ENCODE measurements around the gene CCT8L2. TPM values are rescaled to one million over a fixed set of nuclear protein-coding genes. Genes with fewer than 3 reads are reported as not detected.
"Not testable (repeated sequence)": the region's sequence is repeated elsewhere in the genome, so short reads cannot be mapped to it uniquely, and the experiment has no call there.

CCT8L2 gene
- total RNA-seq, 1 donor from 2014 or later: not detected

DNA sequence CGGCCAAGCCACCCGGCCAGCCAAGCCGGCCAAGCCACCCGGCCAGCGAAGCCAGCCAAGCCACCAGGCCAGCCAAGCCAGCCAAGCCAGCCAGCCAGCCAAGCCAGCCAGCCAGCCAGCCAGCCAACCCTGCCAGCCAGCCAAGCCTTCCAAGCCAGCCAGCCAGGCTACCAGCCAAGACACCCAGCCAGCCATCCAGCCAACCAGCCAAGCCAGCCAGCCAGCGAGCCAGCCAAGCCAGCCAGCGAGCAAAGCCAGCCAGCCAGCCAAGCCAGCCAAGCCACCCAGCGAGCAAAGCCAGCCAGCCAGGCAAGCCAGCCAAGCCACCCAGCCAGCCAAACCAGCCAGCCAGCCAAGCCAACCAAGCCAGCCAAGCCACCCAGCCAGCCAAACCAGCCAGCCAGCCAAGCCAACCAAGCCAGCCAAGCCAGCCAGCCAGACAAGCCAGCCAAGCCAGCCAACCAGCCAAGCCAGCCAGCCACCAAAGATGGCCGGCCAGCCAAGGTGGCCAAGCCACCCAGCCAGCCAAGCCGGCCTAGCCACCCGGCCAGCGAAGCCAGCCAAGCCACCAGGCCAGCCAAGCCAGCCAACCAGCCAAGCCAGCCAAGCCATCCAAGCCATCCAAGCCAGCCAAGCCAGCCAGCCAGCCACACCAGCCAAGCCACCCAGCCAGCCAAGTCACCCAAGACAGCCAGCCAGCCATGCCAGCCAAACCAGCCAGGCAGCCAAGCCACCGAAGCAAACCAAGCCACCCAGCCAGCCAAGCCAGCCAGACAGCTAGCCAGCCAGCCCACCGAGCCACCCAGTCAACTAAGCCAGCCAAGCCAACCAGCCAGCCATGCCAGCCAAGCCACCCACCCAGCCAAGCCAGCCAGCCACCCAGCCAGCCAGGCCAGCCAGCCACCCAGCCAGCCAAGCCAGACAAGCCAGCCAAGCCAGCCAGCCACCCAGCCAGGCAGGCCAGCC is 28.8 kb downstream of the CCT8L2 start:
- DNase-seq (ENCODE audit: low read depth): no peak
- H3K4me3 ChIP-seq (ENCODE audit: low read depth, low read length): no peak overlapping the region
- TF ChIP-seq, protein P1, sequence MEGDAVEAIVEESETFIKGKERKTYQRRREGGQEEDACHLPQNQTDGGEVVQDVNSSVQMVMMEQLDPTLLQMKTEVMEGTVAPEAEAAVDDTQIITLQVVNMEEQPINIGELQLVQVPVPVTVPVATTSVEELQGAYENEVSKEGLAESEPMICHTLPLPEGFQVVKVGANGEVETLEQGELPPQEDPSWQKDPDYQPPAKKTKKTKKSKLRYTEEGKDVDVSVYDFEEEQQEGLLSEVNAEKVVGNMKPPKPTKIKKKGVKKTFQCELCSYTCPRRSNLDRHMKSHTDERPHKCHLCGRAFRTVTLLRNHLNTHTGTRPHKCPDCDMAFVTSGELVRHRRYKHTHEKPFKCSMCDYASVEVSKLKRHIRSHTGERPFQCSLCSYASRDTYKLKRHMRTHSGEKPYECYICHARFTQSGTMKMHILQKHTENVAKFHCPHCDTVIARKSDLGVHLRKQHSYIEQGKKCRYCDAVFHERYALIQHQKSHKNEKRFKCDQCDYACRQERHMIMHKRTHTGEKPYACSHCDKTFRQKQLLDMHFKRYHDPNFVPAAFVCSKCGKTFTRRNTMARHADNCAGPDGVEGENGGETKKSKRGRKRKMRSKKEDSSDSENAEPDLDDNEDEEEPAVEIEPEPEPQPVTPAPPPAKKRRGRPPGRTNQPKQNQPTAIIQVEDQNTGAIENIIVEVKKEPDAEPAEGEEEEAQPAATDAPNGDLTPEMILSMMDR (conservative IDR thresholded peaks at IDR 0.05; ENCODE audit: low read depth, low read length): no peak

DNA sequence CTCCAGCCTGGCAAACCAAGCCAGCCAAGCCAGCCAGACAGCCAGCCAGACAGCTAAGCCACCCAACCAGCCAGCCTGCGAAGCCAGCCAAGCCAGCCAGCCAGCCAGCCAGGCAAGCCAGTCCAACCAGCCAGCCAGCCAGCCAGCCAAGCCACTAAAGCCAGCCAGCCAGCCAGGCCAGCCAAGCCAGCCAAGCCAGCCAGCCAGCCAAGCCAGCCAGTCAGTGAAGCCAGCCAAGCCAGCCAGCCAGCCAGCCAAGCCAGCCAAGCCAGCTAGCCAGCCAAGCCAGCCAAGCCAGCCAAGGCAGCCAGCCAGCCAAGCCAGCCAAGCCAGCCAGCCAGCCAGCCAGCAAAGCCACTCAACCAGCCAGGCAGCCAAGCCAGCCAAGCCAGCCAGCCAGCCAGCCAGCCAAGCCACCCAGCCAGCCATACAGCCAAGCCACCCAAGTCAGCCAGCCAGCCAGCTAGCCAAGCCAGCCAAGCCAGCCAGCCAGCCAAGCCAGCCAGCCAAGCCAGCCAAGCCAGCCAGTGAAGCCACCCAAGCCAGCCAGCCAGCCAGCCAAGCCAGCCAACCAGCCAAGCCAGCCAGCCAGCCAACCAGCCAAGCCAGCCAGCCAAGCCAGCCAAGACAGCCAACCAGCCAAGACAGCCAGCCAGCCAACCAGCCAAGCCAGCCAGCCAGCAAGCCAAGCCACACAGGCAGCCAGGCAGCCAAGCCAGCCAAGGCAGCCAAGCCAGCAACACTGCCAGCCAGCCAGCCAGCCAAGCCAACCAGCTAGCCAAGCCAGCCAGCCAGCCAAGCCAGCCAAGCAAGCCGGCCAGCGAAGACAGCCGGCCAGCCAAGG is 29.7 kb downstream of the CCT8L2 start:
- DNase-seq (ENCODE audit: low read depth): no peak
- H3K4me3 ChIP-seq (ENCODE audit: low read depth, low read length): no peak overlapping the region
- TF ChIP-seq, protein P1 (conservative IDR thresholded peaks at IDR 0.05; ENCODE audit: low read depth, low read length): no peak

DNA sequence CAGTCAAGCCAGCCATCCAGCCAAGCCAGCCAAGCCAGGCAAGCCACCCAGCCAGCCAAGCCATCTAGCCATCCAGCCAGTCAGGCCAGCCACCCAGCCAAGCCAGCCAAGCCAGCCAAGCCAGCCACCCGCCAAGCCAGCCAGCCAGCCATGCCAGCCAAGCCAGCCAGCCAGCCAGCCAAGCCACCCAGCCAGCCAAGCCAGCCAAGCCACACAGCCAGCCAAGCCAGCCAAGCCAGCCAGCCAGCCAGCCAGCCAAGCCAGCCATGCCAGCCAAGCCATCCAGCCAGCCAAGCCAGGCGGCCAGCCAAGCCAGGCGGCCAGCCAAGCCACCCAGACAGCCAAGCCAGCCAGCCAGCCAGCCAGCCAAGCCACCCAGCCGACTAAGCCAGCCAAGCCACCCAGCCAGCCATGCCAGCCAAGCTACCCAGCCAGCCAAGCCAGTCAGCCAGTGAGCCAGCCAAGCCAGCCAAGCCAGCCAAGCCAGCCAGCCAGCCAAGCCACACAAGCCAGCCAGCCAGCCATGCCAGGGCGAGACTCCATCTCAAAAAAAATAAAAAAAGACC is 31.4 kb downstream of the CCT8L2 start:
- not testable (repeated sequence) for DNase-seq (ENCODE audit: low read depth); H3K4me3 ChIP-seq (ENCODE audit: low read depth, low read length)

DNA sequence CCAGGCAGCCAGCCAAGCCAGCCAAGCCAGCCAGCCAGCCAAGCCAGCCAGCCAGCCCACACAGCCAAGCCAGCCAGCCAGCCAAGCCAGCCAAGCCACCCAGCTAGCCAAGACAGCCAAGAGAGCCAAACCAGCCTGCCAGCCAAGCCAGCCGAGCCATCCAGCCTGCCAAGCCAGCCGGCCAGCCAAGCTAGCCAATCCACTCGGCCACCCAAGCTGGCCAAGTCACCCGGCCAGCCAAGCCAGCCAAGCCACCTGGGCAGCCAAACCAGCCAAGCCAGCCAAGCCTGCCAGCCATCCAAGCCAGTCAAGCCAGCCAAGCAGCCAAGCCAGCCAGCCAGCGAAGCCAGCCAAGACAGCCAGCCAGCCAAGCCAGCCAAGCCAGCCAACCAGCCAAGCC is 32.0 kb downstream of the CCT8L2 start:
- H3K4me3 ChIP-seq (ENCODE audit: low read depth, low read length); DNase-seq (ENCODE audit: low read depth): not testable (repeated sequence)

DNA sequence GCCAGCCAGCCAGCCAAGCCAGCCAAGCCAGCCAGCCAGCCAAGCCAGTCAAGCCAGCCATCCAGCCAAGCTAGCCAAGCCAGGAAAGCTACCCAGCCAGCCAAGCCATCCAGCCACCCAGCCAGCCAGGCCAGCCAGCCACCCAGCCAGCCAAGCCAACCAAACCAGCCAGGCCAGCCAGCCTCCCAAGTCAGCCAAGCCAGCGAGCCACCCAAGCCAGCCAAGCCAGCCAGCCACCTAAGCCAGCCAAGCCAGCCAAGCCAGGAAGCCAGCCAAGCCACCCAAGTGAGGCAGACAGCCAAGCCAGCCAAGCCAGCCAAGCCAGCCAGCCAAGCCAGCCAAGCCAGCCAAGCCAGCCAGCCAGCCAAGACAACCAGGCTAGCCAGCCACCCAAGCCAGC is 32.6 kb downstream of the CCT8L2 start:
- DNase-seq (ENCODE audit: low read depth); H3K4me3 ChIP-seq (ENCODE audit: low read depth, low read length): not testable (repeated sequence)

DNA sequence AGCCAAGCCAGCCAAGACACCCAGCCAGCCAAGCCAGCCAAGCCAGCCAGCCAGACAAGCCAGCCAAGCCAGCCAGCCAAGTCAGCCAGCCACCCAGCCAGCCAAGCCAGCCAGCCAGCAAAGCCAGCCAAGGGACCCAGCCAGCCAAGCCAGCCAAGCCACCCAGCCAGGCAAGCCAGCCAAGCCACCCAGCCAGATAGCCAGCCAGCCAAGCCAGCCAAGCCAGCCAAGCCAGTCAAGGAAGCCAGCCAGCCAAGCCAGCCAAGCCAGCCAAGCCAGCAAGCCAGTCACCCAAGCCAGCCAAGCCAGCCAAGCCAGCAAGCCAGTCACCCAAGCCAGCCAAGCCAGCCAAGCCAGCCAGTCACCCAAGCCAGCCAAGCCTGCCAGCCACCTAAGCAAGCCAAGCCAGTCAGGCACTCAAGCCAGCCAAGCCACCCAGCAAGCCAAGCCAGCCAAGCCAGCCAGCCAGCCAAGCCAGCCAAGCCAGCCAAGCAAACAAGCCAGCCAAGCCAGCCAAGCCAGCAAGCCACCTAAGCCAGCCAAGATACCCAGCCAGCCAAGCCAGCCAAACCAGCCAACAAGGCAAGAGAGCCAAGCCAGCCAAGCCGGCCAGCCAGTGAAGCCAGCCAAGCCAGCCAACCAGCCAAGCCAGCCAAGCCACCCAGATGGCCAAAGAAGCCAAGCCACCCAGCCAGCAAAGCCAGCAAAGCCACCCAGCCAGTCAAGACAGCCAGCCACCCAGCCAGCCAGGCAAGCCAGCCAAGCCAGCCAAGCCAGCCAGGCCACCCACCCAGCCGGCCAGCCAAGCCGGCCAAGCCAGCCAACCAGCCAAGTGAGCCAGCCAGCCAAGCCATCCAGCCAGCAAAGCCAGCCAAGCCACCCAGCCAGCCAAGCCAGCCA is 33.3 kb downstream of the CCT8L2 start:
- H3K4me3 ChIP-seq (ENCODE audit: low read depth, low read length): no peak overlapping the region
- DNase-seq (ENCODE audit: low read depth): no peak
- TF ChIP-seq, protein P1 (conservative IDR thresholded peaks at IDR 0.05; ENCODE audit: low read depth, low read length): no peak

DNA sequence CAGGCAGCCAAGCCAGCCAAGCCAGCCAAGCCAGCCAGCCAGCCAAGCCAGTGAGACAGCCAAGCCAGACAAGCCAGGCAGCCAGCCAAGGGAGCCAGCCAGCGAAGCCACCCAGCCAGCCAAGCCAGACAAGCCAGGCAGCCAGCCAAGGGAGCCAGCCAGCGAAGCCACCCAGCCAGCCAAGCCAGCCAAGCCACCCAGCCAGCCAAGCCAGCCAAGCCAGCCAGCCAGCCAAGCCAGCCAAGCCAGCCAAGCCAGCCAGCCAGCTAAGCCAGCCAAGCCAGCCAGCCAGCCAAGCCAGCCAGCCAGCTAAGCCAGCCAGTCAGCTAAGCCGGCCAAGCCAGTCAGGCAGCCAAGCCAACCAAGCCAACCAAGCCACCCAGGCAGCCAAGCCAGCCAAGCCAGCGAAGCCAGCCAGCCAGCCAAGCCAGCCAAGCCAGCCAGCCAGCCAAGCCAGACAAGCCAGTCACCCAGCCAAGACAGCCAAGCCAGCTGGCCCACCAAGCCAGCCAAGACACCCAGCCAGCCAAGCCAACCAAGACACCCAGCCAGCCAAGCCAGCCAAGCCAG is 34.1 kb downstream of the CCT8L2 start:
- DNase-seq (ENCODE audit: low read depth); H3K4me3 ChIP-seq (ENCODE audit: low read depth, low read length): not testable (repeated sequence)

DNA sequence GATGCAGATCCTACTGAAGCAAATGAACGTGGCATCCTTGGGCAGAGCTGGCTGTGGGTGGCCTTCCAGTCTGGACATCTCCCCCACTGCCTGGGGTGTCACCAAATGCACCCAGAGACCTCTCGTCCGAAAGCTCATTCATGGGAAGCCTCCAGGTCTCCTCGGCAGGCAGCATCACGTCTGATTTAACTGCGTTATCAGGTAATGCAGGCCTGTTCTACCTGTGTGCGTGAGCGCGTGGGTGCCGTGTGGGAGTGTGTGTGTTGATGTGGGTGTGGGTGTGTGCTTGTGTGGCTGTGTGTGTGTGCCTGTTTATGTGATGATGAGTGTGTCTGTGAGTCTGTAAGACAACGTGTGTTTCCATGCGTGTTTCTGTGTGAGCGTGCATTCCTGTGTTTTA is 35.1 kb downstream of the CCT8L2 start:
- not testable (repeated sequence) for DNase-seq (ENCODE audit: low read depth); H3K4me3 ChIP-seq (ENCODE audit: low read depth, low read length)

DNA sequence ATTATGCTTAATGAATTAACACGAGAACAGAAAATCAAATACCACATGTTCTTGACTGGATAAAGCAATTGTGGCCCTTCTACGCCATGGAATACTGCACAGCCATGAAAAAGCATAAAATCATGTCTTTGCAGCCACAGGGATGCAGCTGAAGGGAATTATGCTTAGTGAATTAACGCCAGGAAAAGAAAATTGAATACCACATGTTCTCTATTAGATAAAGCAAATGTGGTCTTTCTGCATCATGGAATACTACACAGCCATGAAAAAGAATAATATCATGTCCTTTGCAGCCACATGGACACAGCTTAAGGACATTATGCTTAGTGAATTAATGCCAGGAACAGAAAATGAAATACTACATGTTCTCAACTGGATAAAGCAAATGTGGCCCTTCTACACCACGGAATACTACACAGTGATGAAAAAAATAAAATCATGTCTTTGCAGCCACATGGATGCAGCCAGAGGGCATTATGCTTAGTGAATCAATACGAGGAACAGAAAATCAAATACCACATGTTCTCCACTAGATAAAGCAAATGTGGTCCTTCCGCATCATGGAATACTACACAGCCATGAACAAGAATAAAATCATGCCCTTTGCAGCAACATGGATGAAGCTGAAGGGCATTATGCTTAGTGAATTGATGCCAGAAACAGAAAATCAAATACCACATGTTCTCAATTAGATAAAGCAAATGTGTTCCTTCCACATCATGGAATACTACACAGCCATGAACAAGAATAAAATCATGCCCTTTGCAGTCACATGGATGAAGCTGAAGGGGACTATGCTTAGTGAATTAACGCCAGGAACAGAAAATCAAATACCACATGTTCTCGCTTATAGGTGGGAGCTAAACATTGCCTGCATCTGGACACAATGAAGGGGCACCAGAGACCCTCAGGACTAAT is 37.3 kb downstream of the CCT8L2 start:
- not testable (repeated sequence) for DNase-seq (ENCODE audit: low read depth); H3K4me3 ChIP-seq (ENCODE audit: low read depth, low read length)

DNA sequence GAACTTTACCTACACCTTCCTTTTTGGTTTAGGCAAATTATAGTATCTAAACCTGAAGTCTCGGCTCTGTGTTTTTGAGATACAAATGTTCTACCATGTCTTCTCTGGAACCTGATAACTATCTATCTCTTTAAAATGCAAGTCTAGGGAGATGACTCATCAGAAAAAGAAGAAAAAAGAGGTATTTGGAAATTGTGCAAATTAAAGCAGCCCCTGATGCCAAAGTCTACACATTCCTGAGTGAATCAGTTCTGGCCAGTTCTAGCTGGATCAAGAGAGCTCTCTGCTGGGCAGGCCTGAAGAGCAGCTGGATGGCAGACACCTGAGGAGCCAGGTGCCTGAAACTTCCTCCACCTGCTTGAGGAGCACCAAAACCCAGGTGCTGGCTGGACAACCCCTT is 49.3 kb downstream of the CCT8L2 start:
- not testable (repeated sequence) for H3K4me3 ChIP-seq (ENCODE audit: low read depth, low read length); DNase-seq (ENCODE audit: low read depth)
